ENCODE data around the gene PRKCH.

PRKCH gene

GRCh38 chr14:61417883-61418455 is 96.6 kb downstream of the PRKCH start:
- in situ Hi-C loops (cut with MboI; ENCODE audit: low sequenced_read_pairs): no loop called here

- in situ Hi-C loops (cut with MboI; ENCODE audit: low sequenced_read_pairs): no loop called here
These were observed 97.4 kb downstream of the PRKCH start for GRCh38 chr14:61418746-61419145.

GRCh38 chr14:61419201-61419600 is 97.8 kb downstream of the PRKCH start:
- in situ Hi-C loops (cut with MboI; ENCODE audit: low sequenced_read_pairs): no loop called here

GRCh38 chr14:61420326-61420725 is 98.9 kb downstream of the PRKCH start:
- in situ Hi-C loops (cut with MboI; ENCODE audit: low sequenced_read_pairs): no loop called here

- in situ Hi-C loops (cut with MboI; ENCODE audit: low sequenced_read_pairs): no loop called here
These were observed 100.0 kb downstream of the PRKCH start for GRCh38 chr14:61421212-61421923.

- in situ Hi-C loops (cut with MboI; ENCODE audit: low sequenced_read_pairs): no loop called here
These were observed 104.7 kb downstream of the PRKCH start for GRCh38 chr14:61426048-61426447.

GRCh38 chr14:61428261-61428660 is 106.9 kb downstream of the PRKCH start:
- in situ Hi-C loops (cut with MboI; ENCODE audit: low sequenced_read_pairs): no loop called here

- in situ Hi-C loops (cut with MboI; ENCODE audit: low sequenced_read_pairs): no loop called here
These were observed 107.9 kb downstream of the PRKCH start for GRCh38 chr14:61429316-61429715.

GRCh38 chr14:61430066-61430757 is 108.8 kb downstream of the PRKCH start:
- in situ Hi-C loops (cut with MboI; ENCODE audit: low sequenced_read_pairs): no loop called here

GRCh38 chr14:61433169-61433568 is 111.8 kb downstream of the PRKCH start:
- in situ Hi-C loops (cut with MboI; ENCODE audit: low sequenced_read_pairs): no loop called here

- in situ Hi-C loops (cut with MboI; ENCODE audit: low sequenced_read_pairs): no loop called here
These were observed 112.4 kb downstream of the PRKCH start for GRCh38 chr14:61433828-61434227.

- in situ Hi-C loops (cut with MboI; ENCODE audit: low sequenced_read_pairs): no loop called here
These were observed 112.9 kb downstream of the PRKCH start for GRCh38 chr14:61434311-61434710.

GRCh38 chr14:61435563-61436337 is 114.4 kb downstream of the PRKCH start:
- in situ Hi-C loops (cut with MboI; ENCODE audit: low sequenced_read_pairs): no loop called here

GRCh38 chr14:61437381-61437780 is 116.0 kb downstream of the PRKCH start:
- in situ Hi-C loops (cut with MboI; ENCODE audit: low sequenced_read_pairs): no loop called here

- in situ Hi-C loops (cut with MboI; ENCODE audit: low sequenced_read_pairs): no loop called here
These were observed 116.7 kb downstream of the PRKCH start for GRCh38 chr14:61438036-61438435.

GRCh38 chr14:61438497-61438859 is 117.1 kb downstream of the PRKCH start:
- in situ Hi-C loops (cut with MboI; ENCODE audit: low sequenced_read_pairs): no loop called here

- in situ Hi-C loops (cut with MboI; ENCODE audit: low sequenced_read_pairs): no loop called here
These were observed 117.7 kb downstream of the PRKCH start for GRCh38 chr14:61438860-61439765.

- in situ Hi-C loops (cut with MboI; ENCODE audit: low sequenced_read_pairs): no loop called here
These were observed 118.5 kb downstream of the PRKCH start for GRCh38 chr14:61439779-61440418.

- in situ Hi-C loops (cut with MboI; ENCODE audit: low sequenced_read_pairs): no loop called here
These were observed 122.1 kb downstream of the PRKCH start for GRCh38 chr14:61443481-61443880.

GRCh38 chr14:61444215-61444768 is 122.9 kb downstream of the PRKCH start:
- in situ Hi-C loops (cut with MboI; ENCODE audit: low sequenced_read_pairs): no loop called here
